ENCODE measurements around the gene LRRC43. TPM values are rescaled to one million over a fixed set of nuclear protein-coding genes. Genes with fewer than 3 reads are reported as not detected.

LRRC43 gene
- total and polyA plus RNA-seq, 10 of the 15 experiments (the other 5 are each of a cell fraction or from before 2014, with no cell fraction given), result 0.23 TPM; not detected in 9

GRCh38 chr12:122244565-122245371 is 61.8 kb downstream of the LRRC43 start:
- no peak for DNase-seq (ENCODE audit: low read depth, low spot score)
- Histone ChIP-seq H3K4me1 (ENCODE audit: control insufficient read depth, insufficient read depth, low read length) (peaks cover 15% of the 10 kb centered on the region), H3K27ac (ENCODE audit: control insufficient read depth, insufficient read depth) (no peak overlapping the region; the same call in 1 of the 2 replicates), H3K79me2 (ENCODE audit: control insufficient read depth, insufficient read depth, low read length) (no peaks in the 10 kb centered on the region), H3K9me3 (replicated peaks; ENCODE audit: control insufficient read depth, insufficient read depth, low read length) (no peaks in the 10 kb centered on the region), H3K27me3 (replicated peaks in 1 of 2; ENCODE audit: control insufficient read depth in 2 of 2, insufficient read depth in 2 of 2, low read length in 1 of 2) (no peaks in the 10 kb centered on the region), H4K20me1 (ENCODE audit: control insufficient read depth, insufficient read depth) (no peaks in the 10 kb centered on the region), H2AFZ (ENCODE audit: control insufficient read depth, low read depth, low read length) (peak overlapping the region; percentile 23; the same call in 1 of the 2 replicates), H3K4me3 (no peak overlapping the region), H3K4me2 (ENCODE audit: control insufficient read depth, insufficient read depth) (0 out of 2 replicates have a peak overlapping the region, but pooled peaks have one; percentile 33), H3K36me3 (ENCODE audit: control insufficient read depth in 2 of 2, insufficient read depth in 2 of 2, low read length in 1 of 2) (peaks cover 0 to 6% of the 10 kb centered on the region in 2 experiments; a peak in 2 of 4 replicates), H3K9ac (ENCODE audit: control insufficient read depth, insufficient read depth, low read length) (no peak overlapping the region)
- RAD21 ChIA-PET (ENCODE audit: unreplicated experiment), result interaction anchor here (1.0 to 1.8 kb wide), 2 partner anchors 22 to 78 kb away, joined by 4 to 7 read pairs; partner anchors contain the start of gene VPS33A
- TF ChIP-seq BHLHE40 (IDR thresholded peaks at IDR 0.05; ENCODE audit: borderline replicate concordance in 1 of 2, low read depth in 2 of 2, low read length in 1 of 2), result 0 out of 4 replicates have a peak, but pooled peaks of 1 of the 2 experiments have one; percentile 6
- TF ChIP-seq POU2F2 (IDR thresholded peaks at IDR 0.05; ENCODE audit: borderline replicate concordance, low read depth, low read length), result no peak
- peak; percentile 73; the same call in 1 of the 2 replicates for TF ChIP-seq TCF7 (IDR thresholded peaks at IDR 0.05; ENCODE audit: borderline replicate concordance)
- TF ChIP-seq RUNX3 (IDR thresholded peaks at IDR 0.05; ENCODE audit: low read length), result peak; percentile 80
- TF ChIP-seq POLR2AphosphoS2 (IDR thresholded peaks at IDR 0.05; ENCODE audit: low read depth, low read length), result no peak
- no peak for TF ChIP-seq RB1 (IDR thresholded peaks at IDR 0.05; ENCODE audit: borderline replicate concordance)
- peak; percentile 37; the same call in 1 of the 2 replicates for TF ChIP-seq MTA2 (IDR thresholded peaks at IDR 0.05; ENCODE audit: low read depth)
- TF ChIP-seq IKZF2 (IDR thresholded peaks at IDR 0.05), result peak; percentile 25 to 44; a peak in 3 of 4 replicates
- TF ChIP-seq IKZF1 (conservative IDR thresholded peaks at IDR 0.05), result 0 out of 2 replicates have a peak, but pooled peaks have one; percentile 27
- TF ChIP-seq RAD51 (IDR thresholded peaks at IDR 0.05), result no peak
- no peak for TF ChIP-seq SUPT20H (IDR thresholded peaks at IDR 0.05; ENCODE audit: borderline replicate concordance, control insufficient read depth, low read depth, low read length)
- CTCF ChIA-PET, result interaction anchor here (1.5 to 1.7 kb wide), 2 partner anchors 21 to 22 kb away, joined by 4 to 7 read pairs; no protein-coding TSS in a partner anchor
- ATAC-seq, result no peak
- 72% methylated on average over 11 of the region's 11 CpGs for WGBS (ENCODE audit: insufficient coverage, insufficient replicate concordance, low lambda C conversion rate, missing lambda C conversion rate)
- BruUV-seq (replicated peaks), result no TSS peak
- in situ Hi-C loops (cut with MboI), result no loop called here
- POLR2A ChIA-PET, result interaction anchor here (0.6 to 1.1 kb wide), 7 partner anchors 8 to 256 kb away, joined by 3 to 4 read pairs (median 3); partner anchors contain the start of genes DIABLO and ZCCHC8
- SMC1A ChIA-PET (ENCODE audit: uncharacterized antibody, unreplicated experiment), result interaction anchor here (0.9 to 2.2 kb wide), 6 partner anchors 18 to 78 kb away, joined by 3 to 6 read pairs (median 5); partner anchors contain the start of genes DIABLO and VPS33A
- intact Hi-C loops (cut with micrococcal nuclease; ENCODE audit: unreplicated experiment), result no loop called here
- FAIRE-seq, result no peak

All from GM12878 (cell line).